K562 (cell line): ENCODE results near the gene TBX1. TPM values are rescaled to one million over a fixed set of nuclear protein-coding genes. Genes with fewer than 3 reads are reported as not detected.

Experiments used
- EGR1 ChIP-seq: fragments of 450-650 bp; conservative IDR thresholded peaks from 2 replicates; pipeline ENCODE4 v1.6.1; 2017; ENCODE audit warnings: mild to moderate bottlenecking
- FOSL1 ChIP-seq: fragments of 200-800 bp; sonication (Bioruptor generic); conservative IDR thresholded peaks from 2 replicates; pipeline ENCODE4 v1.6.1; 2016; ENCODE audit warnings: missing genetic modification characterization, missing compliant biosample characterization
- ILK ChIP-seq: fragments of 450-650 bp; IDR thresholded peaks from 2 replicates; pipeline ENCODE4 v1.6.1; 2016; ENCODE audit warnings: missing genetic modification characterization, low read depth, mild to moderate bottlenecking, missing compliant biosample characterization, moderate library complexity, borderline replicate concordance
- KDM1A ChIP-seq, 2 experiments: fragments of 450-650 bp; IDR thresholded peaks; 2 replicates each; pipeline ENCODE4 v1.6.1; 2016; ENCODE audit warnings: mild to moderate bottlenecking in 2 of 2
- L3MBTL2 ChIP-seq: fragments of 450-650 bp; IDR thresholded peaks from 2 replicates; pipeline ENCODE4 v1.6.1; 2016; ENCODE audit warnings: mild to moderate bottlenecking, moderate library complexity
- MGA ChIP-seq: fragments of 450-650 bp; IDR thresholded peaks from 2 replicates; pipeline ENCODE4 v1.6.1; 2016; ENCODE audit warnings: mild to moderate bottlenecking, moderate library complexity
- NR2F6 ChIP-seq: fragments of 450-650 bp; formaldehyde crosslinking; IDR thresholded peaks from 2 replicates; pipeline ENCODE4 v1.4.0; 2020; ENCODE audit warnings: mild to moderate bottlenecking
- SMARCC2 ChIP-seq: fragments of 450-650 bp; IDR thresholded peaks from 2 replicates; pipeline ENCODE4 v1.6.1; 2017; ENCODE audit warnings: antibody characterized with exemption, moderate library complexity, mild to moderate bottlenecking, low read depth
- TCFL5 ChIP-seq: fragments of 250-450 bp; sonication (Bioruptor Pico); conservative IDR thresholded peaks from 2 replicates; pipeline ENCODE4 v1.6.1; 2021; ENCODE audit warnings: mild to moderate bottlenecking, moderate library complexity, matching md5 sums
- U2AF2 ChIP-seq: fragments of 200-400 bp; formaldehyde crosslinking; optimal IDR thresholded peaks from 2 replicates; pipeline ENCODE3; 2017; ENCODE audit warnings: low read depth, mild to moderate bottlenecking, low read length
- ZBTB1 ChIP-seq: sonication (generic); formaldehyde crosslinking; IDR thresholded peaks from 2 replicates; pipeline ENCODE4 v1.8.1; 2023; ENCODE audit warnings: missing genetic modification reagents, low read depth, mild to moderate bottlenecking, borderline replicate concordance
- ZNF3 ChIP-seq: fragments of 250-450 bp; sonication (Bioruptor Pico); IDR thresholded peaks from 2 replicates; pipeline ENCODE4 v1.5.0; 2021; ENCODE audit warnings: mild to moderate bottlenecking, moderate library complexity
- ZNF436 ChIP-seq: fragments of 250-450, 450-650 bp; sonication (Bioruptor Pico); formaldehyde crosslinking; IDR thresholded peaks from 2 replicates; pipeline ENCODE4 v1.7.0; 2020; ENCODE audit warnings: mild to moderate bottlenecking
- ZNF449 ChIP-seq: fragments of 250-450 bp; sonication (Bioruptor Pico); IDR thresholded peaks from 2 replicates; pipeline ENCODE4 v1.8.0; 2022; ENCODE audit warnings: moderate library complexity, mild to moderate bottlenecking, inconsistent platforms
- ZNF507 ChIP-seq: conservative IDR thresholded peaks from 2 replicates; pipeline ENCODE4 v1.6.1; 2017; ENCODE audit warnings: missing genetic modification characterization, missing compliant biosample characterization
- ZNF583 ChIP-seq: fragments of 250-450 bp; sonication (Bioruptor Pico); IDR thresholded peaks from 2 replicates; pipeline ENCODE4 v1.4.0; 2020
- polyA plus RNA-seq, 8 experiments: library from polyadenylated mRNA; depleted of rRNA in 4 of 8; stranded (reverse) in 5 of 8; unstranded in 3 of 8; fragments of >200 nt; fragmentation: Nextera tagmentation in 2 of 8; fragmentation: Illumina TruSeq in 1 of 8; extraction: Ambion mirVana in 2 of 8; extraction: Trizol in 1 of 8; gene quantifications; 2 replicates each; pipeline versions ENCODE4 v1.2.1 to v1.2.3, GENCODE V29; 2011 to 2014; ENCODE audit warnings: inconsistent platforms in 1 of 8, missing spikeins in 1 of 8
- total RNA-seq, 7 experiments: library from RNA; depleted of rRNA in 6 of 7; stranded (reverse); fragments of >200 nt in 6 of 7; fragmentation: Illumina TruSeq in 2 of 7; extraction: Trizol in 2 of 7; gene quantifications; 2 replicates each; pipeline versions ENCODE4 v1.2.1 to v1.2.3, GENCODE V29; 2011 to 2021; ENCODE audit warnings: low replicate concordance in 1 of 7

TBX1 gene
- total and polyA plus RNA-seq, 9 of the 15 experiments (the other 6 are each of a cell fraction or from before 2014, with no cell fraction given): 0.07 to 35.0 (median 3.9) TPM

- TF ChIP-seq MGA: peak; percentile 82
- no peak for TF ChIP-seq ZNF583 (CRISPR knock-in tag)
- TF ChIP-seq U2AF2: no peak
- TF ChIP-seq EGR1: no peak; the same call in 1 of the 2 replicates
- no peak for TF ChIP-seq ZNF436
- TF ChIP-seq ZNF507 (tag): no peak
- TF ChIP-seq TCFL5 (CRISPR knock-in tag): no peak
- TF ChIP-seq SMARCC2: peak; percentile 71; the same call in 1 of the 2 replicates
- TF ChIP-seq FOSL1 (tag): no peak
- peak; percentile 69 for TF ChIP-seq L3MBTL2
- TF ChIP-seq ILK (tag): no peak
- no peak for TF ChIP-seq ZNF449 (CRISPR knock-in tag)
- no peak for TF ChIP-seq NR2F6
- TF ChIP-seq ZNF3 (CRISPR knock-in tag): no peak
- no peak for TF ChIP-seq ZBTB1 (CRISPR knock-in tag)
- TF ChIP-seq KDM1A (IDR thresholded peaks at IDR 0.05): no peak
Measured at GRCh38 chr22:19760058-19760950, at the start of gene TBX1 (continued).
